GM23338 (cell line): ENCODE data around the gene ERLEC1. TPM values are rescaled to one million over a fixed set of nuclear protein-coding genes. Genes with fewer than 3 reads are reported as not detected.

Experiments
- ATAC-seq: fragments of 200-7000 bp; cut with Tn5 transposase; 3 replicates; pipeline ENCODE4 v1.9.1; 2020
- DNase-seq: peaks from one replicate; pipeline ENCODE4 v3.0.0-alpha.2; 2015; ENCODE audit warnings: low spot score
- H2AFZ ChIP-seq: fragments of 200-600 bp; sonication (generic); 2 replicates; pipeline ENCODE4 v1.8.0; 2016; ENCODE audit warnings: antibody characterized with exemption, mild to moderate bottlenecking, moderate library complexity
- H3F3A ChIP-seq: fragments of 200-600 bp; sonication (generic); replicated peaks from 2 replicates; pipeline ENCODE4 v1.8.0; 2017; ENCODE audit warnings: antibody characterized with exemption, mixed run types, low read depth
- H3K27ac ChIP-seq: fragments of 200-600 bp; sonication (generic); 2 replicates; pipeline ENCODE4 v1.6.1; 2016; ENCODE audit warnings: low read depth
- H3K27me3 ChIP-seq: fragments of 200-600 bp; sonication (generic); 2 replicates; pipeline ENCODE4 v1.8.0; 2016; ENCODE audit warnings: mild to moderate bottlenecking, mixed run types, moderate library complexity; ENCODE audit not compliant: insufficient read depth
- H3K36me3 ChIP-seq: fragments of 200-600 bp; sonication (generic); 2 replicates; pipeline ENCODE4 v1.8.0; 2016; ENCODE audit warnings: mild to moderate bottlenecking; ENCODE audit not compliant: insufficient read depth
- H3K4me1 ChIP-seq: fragments of 200-600 bp; sonication (generic); 2 replicates; pipeline ENCODE4 v1.8.0; 2016; ENCODE audit warnings: mild to moderate bottlenecking, moderate library complexity; ENCODE audit not compliant: insufficient read depth
- H3K4me2 ChIP-seq: fragments of 200-600 bp; sonication (generic); 2 replicates; pipeline ENCODE4 v1.7.1; 2017; ENCODE audit warnings: mixed run types
- H3K4me3 ChIP-seq: fragments of 200-600 bp; sonication (generic); 2 replicates; pipeline ENCODE4 v1.6.1; 2016; ENCODE audit warnings: mixed run types
- H3K79me2 ChIP-seq: fragments of 200-600 bp; sonication (generic); replicated peaks from 2 replicates; pipeline ENCODE4 v1.8.0; 2017; ENCODE audit warnings: mild to moderate bottlenecking; ENCODE audit not compliant: insufficient read depth
- H3K9me2 ChIP-seq: fragments of 200-600 bp; sonication (generic); 2 replicates; pipeline ENCODE4 v1.8.0; 2017; ENCODE audit not compliant: insufficient read depth
- H4K20me1 ChIP-seq: fragments of 200-600 bp; sonication (generic); replicated peaks from 2 replicates; pipeline ENCODE4 v1.8.0; 2017; ENCODE audit warnings: mild to moderate bottlenecking; ENCODE audit not compliant: insufficient read depth
- H3K27ac Mint-ChIP-seq: 2 replicates; pipeline ENCODE4 v1.8.0; 2020; ENCODE audit warnings: inconsistent platforms, mild to moderate bottlenecking, moderate library complexity, mixed read lengths
- H3K27me3 Mint-ChIP-seq: 3 replicates; pipeline ENCODE4 v1.8.0; 2022; ENCODE audit warnings: low read depth, mild to moderate bottlenecking, moderate library complexity, mixed read lengths, inconsistent platforms; ENCODE audit not compliant: insufficient read depth, poor library complexity
- H3K36me3 Mint-ChIP-seq: 3 replicates; pipeline ENCODE4 v1.8.0; 2021; ENCODE audit warnings: low read depth, mild to moderate bottlenecking, inconsistent platforms, moderate library complexity, mixed read lengths
- H3K4me1 Mint-ChIP-seq: 3 replicates; pipeline ENCODE4 v1.8.0; 2020; ENCODE audit warnings: mild to moderate bottlenecking, inconsistent platforms, mixed read lengths
- H3K4me3 Mint-ChIP-seq: 3 replicates; pipeline ENCODE4 v1.8.0; 2021; ENCODE audit warnings: moderate library complexity, mild to moderate bottlenecking, inconsistent platforms, mixed read lengths
- H3K9me3 Mint-ChIP-seq: 3 replicates; pipeline ENCODE4 v1.8.0; 2020; ENCODE audit warnings: moderate library complexity, mild to moderate bottlenecking, inconsistent platforms, mixed read lengths
- CREB1 ChIP-seq: fragments of 250-450 bp; sonication (Bioruptor Pico); IDR thresholded peaks from 2 replicates; pipeline ENCODE4 v1.5.0; 2020; ENCODE audit warnings: low read depth, mild to moderate bottlenecking, moderate library complexity
- EZH2 ChIP-seq: fragments of 200-600 bp; sonication (generic); IDR thresholded peaks from one replicate; pipeline ENCODE4 v1.8.0; 2017; ENCODE audit warnings: antibody characterized with exemption, mild to moderate bottlenecking, low read depth; ENCODE audit not compliant: unreplicated experiment
- EZH2phosphoT487 ChIP-seq: fragments of 200-600 bp; sonication (generic); IDR thresholded peaks from one replicate; pipeline ENCODE4 v1.8.1; 2018; ENCODE audit warnings: antibody characterized with exemption; ENCODE audit not compliant: unreplicated experiment
- JUNB ChIP-seq: IDR thresholded peaks from one replicate; pipeline ENCODE4 v1.6.1; 2016; ENCODE audit warnings: antibody characterized with exemption; ENCODE audit not compliant: unreplicated experiment
- NANOG ChIP-seq: IDR thresholded peaks from 2 replicates; pipeline ENCODE4 v1.6.1; 2016; ENCODE audit warnings: antibody characterized with exemption, borderline replicate concordance
- POLR2AphosphoS5 ChIP-seq: IDR thresholded peaks from 2 replicates; pipeline ENCODE4 v1.6.1; 2016; ENCODE audit warnings: antibody characterized with exemption, low read depth
- STAT1 ChIP-seq: IDR thresholded peaks from one replicate; pipeline ENCODE4 v1.6.1; 2016; ENCODE audit warnings: antibody characterized with exemption; ENCODE audit not compliant: unreplicated experiment
- ZNF114 ChIP-seq: fragments of 250-450 bp; sonication (Bioruptor Pico); IDR thresholded peaks from 2 replicates; pipeline ENCODE4 v1.5.0; 2020; ENCODE audit warnings: mild to moderate bottlenecking, moderate library complexity
- ZNF331 ChIP-seq: fragments of 250-450 bp; sonication (Bioruptor Pico); IDR thresholded peaks from 2 replicates; pipeline ENCODE4 v1.5.0; 2020; ENCODE audit warnings: low read depth, mild to moderate bottlenecking, moderate library complexity
- polyA plus RNA-seq: library from polyadenylated mRNA; unstranded; fragments of >200 nt; fragmentation: Nextera tagmentation; extraction: Ambion mirVana; gene quantifications from 2 replicates; pipeline ENCODE4 v1.2.1, GENCODE V29; 2016
- total RNA-seq: library from RNA; depleted of rRNA; stranded (reverse); fragments of >200 nt; shearing (Covaris generic); gene quantifications from 2 replicates; pipeline ENCODE4 v1.2.3, GENCODE V29; 2014
- TF ChIP-seq, protein P1 (sequence below): IDR thresholded peaks from one replicate; pipeline ENCODE4 v1.6.1; 2018; ENCODE audit warnings: antibody characterized with exemption; ENCODE audit not compliant: unreplicated experiment
- TF ChIP-seq, protein P2 (sequence below): IDR thresholded peaks from 2 replicates; pipeline ENCODE4 v1.6.1; 2016; ENCODE audit warnings: antibody characterized with exemption
- TF ChIP-seq, protein P3 (sequence below): fragments of 250-450 bp; sonication (Bioruptor Pico); IDR thresholded peaks from 2 replicates; pipeline ENCODE4 v1.5.0; 2020; ENCODE audit warnings: mild to moderate bottlenecking, moderate library complexity
- TF ChIP-seq, protein P4 (sequence below), 2 experiments: fragments of 200-600 bp in 1 of 2; sonication (generic) in 1 of 2; conservative IDR thresholded peaks; 2 replicates each; pipeline versions ENCODE4 v1.5.1 to v1.6.1; 2016 to 2017; ENCODE audit warnings: antibody characterized with exemption in 2 of 2, low read depth in 2 of 2, mild to moderate bottlenecking in 2 of 2, moderate library complexity in 1 of 2

The ERLEC1 gene
- total and polyA plus RNA-seq, 2 experiments from 2014 or later = 35.0 to 41.2 TPM

DNA sequence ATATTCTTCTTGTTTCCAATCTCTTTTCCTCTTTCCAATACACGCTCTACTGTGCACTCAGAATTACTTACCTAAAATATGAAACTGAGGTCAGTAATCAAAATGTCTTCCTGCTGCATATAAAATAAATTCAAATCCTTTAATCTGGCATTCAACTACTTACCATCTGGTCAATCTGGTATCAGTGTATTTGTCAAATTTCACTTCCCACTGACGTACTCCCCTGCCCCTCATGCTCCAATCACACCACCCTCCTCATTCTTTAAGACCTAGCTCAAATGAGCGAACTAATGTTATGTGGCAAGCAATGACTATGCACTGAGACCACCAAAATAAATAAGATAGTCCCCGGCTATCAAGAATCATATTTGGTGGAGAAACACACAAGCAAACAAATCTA is 6.8 kb upstream of the ERLEC1 start:
- H3K27ac Mint-ChIP-seq = no peak overlapping the region
- H3K27ac ChIP-seq = no peak overlapping the region
- H3K9me3 Mint-ChIP-seq = no peaks in the 10 kb centered on the region; the same call in 2 of the 3 replicates
- H3K4me3 Mint-ChIP-seq = no peak overlapping the region
- peaks cover 24% of the 10 kb centered on the region for H3K4me1 ChIP-seq
- peaks cover 38% of the 10 kb centered on the region for H3K36me3 Mint-ChIP-seq
- H3K4me1 Mint-ChIP-seq = peaks cover 27% of the 10 kb centered on the region
- H3K27me3 ChIP-seq = no peaks in the 10 kb centered on the region
- peaks cover 29% of the 10 kb centered on the region; the same call in 1 of the 2 replicates for H4K20me1 ChIP-seq
- H2AFZ ChIP-seq = no peak overlapping the region
- DNase-seq (no peak), ATAC-seq (no peak)
- TF ChIP-seq, protein P1, sequence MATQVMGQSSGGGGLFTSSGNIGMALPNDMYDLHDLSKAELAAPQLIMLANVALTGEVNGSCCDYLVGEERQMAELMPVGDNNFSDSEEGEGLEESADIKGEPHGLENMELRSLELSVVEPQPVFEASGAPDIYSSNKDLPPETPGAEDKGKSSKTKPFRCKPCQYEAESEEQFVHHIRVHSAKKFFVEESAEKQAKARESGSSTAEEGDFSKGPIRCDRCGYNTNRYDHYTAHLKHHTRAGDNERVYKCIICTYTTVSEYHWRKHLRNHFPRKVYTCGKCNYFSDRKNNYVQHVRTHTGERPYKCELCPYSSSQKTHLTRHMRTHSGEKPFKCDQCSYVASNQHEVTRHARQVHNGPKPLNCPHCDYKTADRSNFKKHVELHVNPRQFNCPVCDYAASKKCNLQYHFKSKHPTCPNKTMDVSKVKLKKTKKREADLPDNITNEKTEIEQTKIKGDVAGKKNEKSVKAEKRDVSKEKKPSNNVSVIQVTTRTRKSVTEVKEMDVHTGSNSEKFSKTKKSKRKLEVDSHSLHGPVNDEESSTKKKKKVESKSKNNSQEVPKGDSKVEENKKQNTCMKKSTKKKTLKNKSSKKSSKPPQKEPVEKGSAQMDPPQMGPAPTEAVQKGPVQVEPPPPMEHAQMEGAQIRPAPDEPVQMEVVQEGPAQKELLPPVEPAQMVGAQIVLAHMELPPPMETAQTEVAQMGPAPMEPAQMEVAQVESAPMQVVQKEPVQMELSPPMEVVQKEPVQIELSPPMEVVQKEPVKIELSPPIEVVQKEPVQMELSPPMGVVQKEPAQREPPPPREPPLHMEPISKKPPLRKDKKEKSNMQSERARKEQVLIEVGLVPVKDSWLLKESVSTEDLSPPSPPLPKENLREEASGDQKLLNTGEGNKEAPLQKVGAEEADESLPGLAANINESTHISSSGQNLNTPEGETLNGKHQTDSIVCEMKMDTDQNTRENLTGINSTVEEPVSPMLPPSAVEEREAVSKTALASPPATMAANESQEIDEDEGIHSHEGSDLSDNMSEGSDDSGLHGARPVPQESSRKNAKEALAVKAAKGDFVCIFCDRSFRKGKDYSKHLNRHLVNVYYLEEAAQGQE = no peak
- TF ChIP-seq ZNF331 (CRISPR knock-in tag) = no peak
- no peak for TF ChIP-seq POLR2AphosphoS5
- TF ChIP-seq STAT1 = no peak
- TF ChIP-seq EZH2 = no peak
- TF ChIP-seq, protein P2, sequence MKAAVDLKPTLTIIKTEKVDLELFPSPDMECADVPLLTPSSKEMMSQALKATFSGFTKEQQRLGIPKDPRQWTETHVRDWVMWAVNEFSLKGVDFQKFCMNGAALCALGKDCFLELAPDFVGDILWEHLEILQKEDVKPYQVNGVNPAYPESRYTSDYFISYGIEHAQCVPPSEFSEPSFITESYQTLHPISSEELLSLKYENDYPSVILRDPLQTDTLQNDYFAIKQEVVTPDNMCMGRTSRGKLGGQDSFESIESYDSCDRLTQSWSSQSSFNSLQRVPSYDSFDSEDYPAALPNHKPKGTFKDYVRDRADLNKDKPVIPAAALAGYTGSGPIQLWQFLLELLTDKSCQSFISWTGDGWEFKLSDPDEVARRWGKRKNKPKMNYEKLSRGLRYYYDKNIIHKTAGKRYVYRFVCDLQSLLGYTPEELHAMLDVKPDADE = no peak
- TF ChIP-seq, protein P3, sequence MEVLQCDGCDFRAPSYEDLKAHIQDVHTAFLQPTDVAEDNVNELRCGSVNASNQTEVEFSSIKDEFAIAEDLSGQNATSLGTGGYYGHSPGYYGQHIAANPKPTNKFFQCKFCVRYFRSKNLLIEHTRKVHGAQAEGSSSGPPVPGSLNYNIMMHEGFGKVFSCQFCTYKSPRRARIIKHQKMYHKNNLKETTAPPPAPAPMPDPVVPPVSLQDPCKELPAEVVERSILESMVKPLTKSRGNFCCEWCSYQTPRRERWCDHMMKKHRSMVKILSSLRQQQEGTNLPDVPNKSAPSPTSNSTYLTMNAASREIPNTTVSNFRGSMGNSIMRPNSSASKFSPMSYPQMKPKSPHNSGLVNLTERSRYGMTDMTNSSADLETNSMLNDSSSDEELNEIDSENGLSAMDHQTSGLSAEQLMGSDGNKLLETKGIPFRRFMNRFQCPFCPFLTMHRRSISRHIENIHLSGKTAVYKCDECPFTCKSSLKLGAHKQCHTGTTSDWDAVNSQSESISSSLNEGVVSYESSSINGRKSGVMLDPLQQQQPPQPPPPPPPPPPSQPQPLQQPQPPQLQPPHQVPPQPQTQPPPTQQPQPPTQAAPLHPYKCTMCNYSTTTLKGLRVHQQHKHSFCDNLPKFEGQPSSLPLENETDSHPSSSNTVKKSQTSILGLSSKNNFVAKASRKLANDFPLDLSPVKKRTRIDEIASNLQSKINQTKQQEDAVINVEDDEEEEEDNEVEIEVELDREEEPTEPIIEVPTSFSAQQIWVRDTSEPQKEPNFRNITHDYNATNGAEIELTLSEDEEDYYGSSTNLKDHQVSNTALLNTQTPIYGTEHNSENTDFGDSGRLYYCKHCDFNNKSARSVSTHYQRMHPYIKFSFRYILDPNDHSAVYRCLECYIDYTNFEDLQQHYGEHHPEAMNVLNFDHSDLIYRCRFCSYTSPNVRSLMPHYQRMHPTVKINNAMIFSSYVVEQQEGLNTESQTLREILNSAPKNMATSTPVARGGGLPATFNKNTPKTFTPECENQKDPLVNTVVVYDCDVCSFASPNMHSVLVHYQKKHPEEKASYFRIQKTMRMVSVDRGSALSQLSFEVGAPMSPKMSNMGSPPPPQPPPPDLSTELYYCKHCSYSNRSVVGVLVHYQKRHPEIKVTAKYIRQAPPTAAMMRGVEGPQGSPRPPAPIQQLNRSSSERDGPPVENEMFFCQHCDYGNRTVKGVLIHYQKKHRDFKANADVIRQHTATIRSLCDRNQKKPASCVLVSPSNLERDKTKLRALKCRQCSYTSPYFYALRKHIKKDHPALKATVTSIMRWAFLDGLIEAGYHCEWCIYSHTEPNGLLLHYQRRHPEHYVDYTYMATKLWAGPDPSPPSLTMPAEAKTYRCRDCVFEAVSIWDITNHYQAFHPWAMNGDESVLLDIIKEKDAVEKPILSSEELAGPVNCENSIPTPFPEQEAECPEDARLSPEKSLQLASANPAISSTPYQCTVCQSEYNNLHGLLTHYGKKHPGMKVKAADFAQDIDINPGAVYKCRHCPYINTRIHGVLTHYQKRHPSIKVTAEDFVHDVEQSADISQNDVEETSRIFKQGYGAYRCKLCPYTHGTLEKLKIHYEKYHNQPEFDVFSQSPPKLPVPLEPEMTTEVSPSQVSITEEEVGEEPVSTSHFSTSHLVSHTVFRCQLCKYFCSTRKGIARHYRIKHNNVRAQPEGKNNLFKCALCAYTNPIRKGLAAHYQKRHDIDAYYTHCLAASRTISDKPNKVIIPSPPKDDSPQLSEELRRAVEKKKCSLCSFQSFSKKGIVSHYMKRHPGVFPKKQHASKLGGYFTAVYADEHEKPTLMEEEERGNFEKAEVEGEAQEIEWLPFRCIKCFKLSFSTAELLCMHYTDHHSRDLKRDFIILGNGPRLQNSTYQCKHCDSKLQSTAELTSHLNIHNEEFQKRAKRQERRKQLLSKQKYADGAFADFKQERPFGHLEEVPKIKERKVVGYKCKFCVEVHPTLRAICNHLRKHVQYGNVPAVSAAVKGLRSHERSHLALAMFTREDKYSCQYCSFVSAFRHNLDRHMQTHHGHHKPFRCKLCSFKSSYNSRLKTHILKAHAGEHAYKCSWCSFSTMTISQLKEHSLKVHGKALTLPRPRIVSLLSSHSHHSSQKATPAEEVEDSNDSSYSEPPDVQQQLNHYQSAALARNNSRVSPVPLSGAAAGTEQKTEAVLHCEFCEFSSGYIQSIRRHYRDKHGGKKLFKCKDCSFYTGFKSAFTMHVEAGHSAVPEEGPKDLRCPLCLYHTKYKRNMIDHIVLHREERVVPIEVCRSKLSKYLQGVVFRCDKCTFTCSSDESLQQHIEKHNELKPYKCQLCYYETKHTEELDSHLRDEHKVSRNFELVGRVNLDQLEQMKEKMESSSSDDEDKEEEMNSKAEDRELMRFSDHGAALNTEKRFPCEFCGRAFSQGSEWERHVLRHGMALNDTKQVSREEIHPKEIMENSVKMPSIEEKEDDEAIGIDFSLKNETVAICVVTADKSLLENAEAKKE (CRISPR knock-in tag) = no peak
- no peak for TF ChIP-seq JUNB
- no peak for TF ChIP-seq CREB1 (CRISPR knock-in tag)
- TF ChIP-seq NANOG = no peak
- TF ChIP-seq, protein P4, sequence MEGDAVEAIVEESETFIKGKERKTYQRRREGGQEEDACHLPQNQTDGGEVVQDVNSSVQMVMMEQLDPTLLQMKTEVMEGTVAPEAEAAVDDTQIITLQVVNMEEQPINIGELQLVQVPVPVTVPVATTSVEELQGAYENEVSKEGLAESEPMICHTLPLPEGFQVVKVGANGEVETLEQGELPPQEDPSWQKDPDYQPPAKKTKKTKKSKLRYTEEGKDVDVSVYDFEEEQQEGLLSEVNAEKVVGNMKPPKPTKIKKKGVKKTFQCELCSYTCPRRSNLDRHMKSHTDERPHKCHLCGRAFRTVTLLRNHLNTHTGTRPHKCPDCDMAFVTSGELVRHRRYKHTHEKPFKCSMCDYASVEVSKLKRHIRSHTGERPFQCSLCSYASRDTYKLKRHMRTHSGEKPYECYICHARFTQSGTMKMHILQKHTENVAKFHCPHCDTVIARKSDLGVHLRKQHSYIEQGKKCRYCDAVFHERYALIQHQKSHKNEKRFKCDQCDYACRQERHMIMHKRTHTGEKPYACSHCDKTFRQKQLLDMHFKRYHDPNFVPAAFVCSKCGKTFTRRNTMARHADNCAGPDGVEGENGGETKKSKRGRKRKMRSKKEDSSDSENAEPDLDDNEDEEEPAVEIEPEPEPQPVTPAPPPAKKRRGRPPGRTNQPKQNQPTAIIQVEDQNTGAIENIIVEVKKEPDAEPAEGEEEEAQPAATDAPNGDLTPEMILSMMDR (conservative IDR thresholded peaks at IDR 0.05; ENCODE audit: low read depth in 2 of 2) = no peak
- no peak for TF ChIP-seq EZH2phosphoT487
- TF ChIP-seq ZNF114 (CRISPR knock-in tag) = no peak
- H3K27me3 Mint-ChIP-seq = peaks cover 3% of the 10 kb centered on the region
- H3K4me3 ChIP-seq = no peak overlapping the region
- no peaks in the 10 kb centered on the region for H3K9me2 ChIP-seq
- no peak overlapping the region for H3K4me2 ChIP-seq
- H3F3A ChIP-seq = no peaks in the 10 kb centered on the region
- H3K36me3 ChIP-seq = peaks cover 7% of the 10 kb centered on the region; the same call in 1 of the 2 replicates
- H3K79me2 ChIP-seq = peaks cover 100% of the 10 kb centered on the region
